Fibroblast of pulmonary artery (primary cell): ENCODE data around the gene ZNF496.

Experiments used
- DNase-seq: peaks from one replicate; pipeline ENCODE4 v3.0.0-alpha.2; 2010; ENCODE audit warnings: low read depth
- H3K4me3 ChIP-seq: replicated peaks from 2 replicates; pipeline ENCODE4 v1.5.1; 2011; ENCODE audit warnings: low read depth, mild to moderate bottlenecking, control low read depth, low read length, moderate library complexity
- CTCF ChIP-seq: IDR thresholded peaks from 2 replicates; pipeline ENCODE4 v1.5.1; 2011; ENCODE audit warnings: mild to moderate bottlenecking, control low read depth, low read length, inconsistent platforms; ENCODE audit errors: missing control alignments

ZNF496 gene

GRCh38 chr1:247317702-247318101 lies 14.0 kb downstream of the ZNF496 start:
- no peak for TF ChIP-seq CTCF
- no peak for DNase-seq
- H3K4me3 ChIP-seq = no peak overlapping the region

DNA sequence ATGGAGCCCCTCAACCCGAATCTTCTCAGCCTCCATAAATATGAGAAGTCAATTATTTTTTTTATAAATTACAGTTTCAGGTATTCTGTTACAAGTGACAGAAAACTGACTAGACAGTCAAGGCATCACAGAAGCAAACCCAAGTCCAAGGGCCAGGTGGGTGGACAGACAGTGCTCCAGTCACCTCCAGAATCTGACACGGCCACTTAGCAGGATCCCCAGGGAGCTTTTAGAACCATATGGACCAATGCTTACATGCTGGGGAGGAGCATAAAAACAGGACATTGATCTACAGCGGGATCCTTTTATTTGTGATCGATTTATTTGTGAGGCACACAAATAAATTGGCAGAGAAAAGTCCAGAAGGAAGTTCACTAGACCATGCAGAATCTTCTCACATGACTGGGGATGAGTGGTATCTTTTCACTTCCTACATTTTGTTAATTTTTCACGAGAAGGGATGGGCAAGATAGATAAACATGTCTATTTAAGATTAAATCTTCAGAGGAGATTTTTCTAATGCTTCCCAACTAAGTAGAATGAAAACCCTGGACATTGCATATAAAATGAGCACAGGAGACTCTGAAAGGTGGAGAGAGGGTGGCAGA lies 15.0 kb downstream of the ZNF496 start:
- TF ChIP-seq CTCF = no peak
- DNase-seq = no peak

DNA sequence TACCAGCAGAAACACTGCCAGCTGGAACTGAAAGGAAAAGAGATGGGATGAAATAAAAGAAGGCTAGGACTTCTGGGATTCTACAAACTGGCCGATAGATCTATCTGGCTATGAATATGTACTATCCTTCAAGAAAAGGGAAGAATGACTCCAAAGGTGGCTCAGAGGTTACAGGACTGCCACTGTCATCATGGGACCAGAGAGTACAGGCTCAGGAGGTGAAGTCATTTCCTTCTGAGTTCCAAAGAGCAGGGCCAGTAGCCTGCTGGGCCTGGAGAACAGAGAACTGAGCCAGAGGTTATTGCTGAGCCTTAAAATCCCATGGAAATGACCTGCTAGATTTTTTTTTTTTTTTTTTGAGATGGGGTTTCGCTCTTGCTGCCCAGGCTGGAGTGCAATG lies 27.6 kb downstream of the ZNF496 start:
- DNase-seq = no peak
- no peak overlapping the region for H3K4me3 ChIP-seq
- no peak for TF ChIP-seq CTCF

More for the DNA sequence above, 15.0 kb downstream of the ZNF496 start:
- no peak overlapping the region for H3K4me3 ChIP-seq

- H3K4me3 ChIP-seq = no peak overlapping the region
- no peak for DNase-seq
- no peak for TF ChIP-seq CTCF
These were observed 28.5 kb downstream of the ZNF496 start for GRCh38 chr1:247303216-247303615.

- no peak for DNase-seq
- TF ChIP-seq CTCF = no peak
- H3K4me3 ChIP-seq = no peak overlapping the region
These were observed 30.5 kb downstream of the ZNF496 start for GRCh38 chr1:247301176-247301540.

DNA sequence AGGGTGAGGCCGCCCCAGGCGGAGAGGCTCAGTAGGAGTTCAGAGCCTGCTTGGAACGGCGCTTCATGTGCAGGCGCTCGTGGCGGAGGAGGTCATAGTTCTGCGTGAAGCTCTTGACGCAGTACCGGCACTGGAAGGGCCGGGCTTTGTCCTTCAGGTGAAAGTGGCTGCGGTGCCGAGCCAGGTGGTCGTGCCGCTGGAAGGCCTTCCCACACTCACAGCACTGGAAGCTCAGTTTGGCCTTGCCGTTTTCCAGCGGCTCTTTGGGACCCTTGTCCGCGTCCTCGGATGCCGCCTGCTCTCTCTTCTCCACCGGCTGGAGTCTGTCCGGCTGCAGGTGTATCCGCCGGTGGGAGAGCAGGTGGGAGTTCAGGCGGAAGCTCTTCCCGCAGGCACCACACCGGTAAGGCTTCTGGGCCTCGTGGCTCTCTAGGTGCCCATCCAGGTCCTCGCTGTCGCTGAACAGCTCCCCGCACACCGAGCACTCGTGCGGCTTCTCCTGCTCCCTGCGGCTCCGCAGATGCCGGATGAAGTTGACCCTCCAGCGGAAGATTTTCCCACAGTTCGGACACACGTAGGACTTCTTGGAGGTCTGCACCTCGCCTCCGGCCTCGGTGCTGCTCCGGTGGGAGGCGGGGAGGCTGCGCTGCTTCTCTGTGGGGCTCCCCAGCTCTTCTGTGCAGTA lies 31.0 kb downstream of the ZNF496 start:
- TF ChIP-seq CTCF = no peak
- no peak overlapping the region for H3K4me3 ChIP-seq
- DNase-seq = no peak
